GM12878 (cell line): Measurements from ENCODE around the gene RMND1. TPM values are rescaled to one million over a fixed set of nuclear protein-coding genes. Genes with fewer than 3 reads are reported as not detected.

Source experiments
- ATAC-seq: fragments of 200-7000 bp; cut with Tn5 transposase; 3 replicates; pipeline ENCODE4 v1.9.1; 2020; ENCODE audit warnings: mild to moderate bottlenecking, moderate library complexity
- BruUV-seq: library from RNA; stranded (reverse); fragments of 400-500 nt; replicated peaks from 2 replicates; lab custom pipeline; 2021; lab: Mats Ljungman, UMichigan
- CTCF ChIA-PET: fragments of 300-600 bp; sonication (Branson Sonifier 250); formaldehyde crosslinking; extraction: SDS; loops from one replicate; lab custom pipeline; 2021; ENCODE audit warnings: inconsistent platforms; lab: Yijun Ruan, JAX
- POLR2A ChIA-PET: fragments of 350-600 bp; formaldehyde crosslinking; extraction: SDS; loops from one replicate; lab custom pipeline; 2021; ENCODE audit warnings: inconsistent platforms; lab: Charles Lee
- RAD21 ChIA-PET: fragments of 300-600 bp; sonication (Branson Sonifier 250); formaldehyde crosslinking; loops from one replicate; lab custom pipeline; 2023; ENCODE audit warnings: antibody characterized with exemption; ENCODE audit not compliant: unreplicated experiment; lab: Charles Lee
- SMC1A ChIA-PET: fragments of 300-600 bp; sonication (Branson Sonifier 250); formaldehyde crosslinking; loops from one replicate; lab custom pipeline; 2023; ENCODE audit not compliant: unreplicated experiment, uncharacterized antibody; lab: Charles Lee
- DNase-seq: peaks from one replicate; pipeline ENCODE4 v3.0.0-alpha.2; 2011; ENCODE audit warnings: low read depth, low spot score
- FAIRE-seq: peaks from 3 replicates; lab custom pipeline; 2011; peaks lifted over from hg19 to GRCh38; lab: Jason Lieb, UNC
- H2AFZ ChIP-seq: 2 replicates; pipeline ENCODE4 v1.6.0; 2011; ENCODE audit warnings: low read depth, low read length, control low read depth; ENCODE audit not compliant: control insufficient read depth
- H3K27ac ChIP-seq: 2 replicates; pipeline ENCODE4 v1.5.1; 2011; ENCODE audit warnings: control low read depth; ENCODE audit not compliant: control insufficient read depth, insufficient read depth
- H3K27me3 ChIP-seq, 2 experiments: replicated peaks in 1 of 2; 2 replicates each; pipeline versions ENCODE4 v1.6.0 to v1.6.1; 2011; ENCODE audit warnings: low read length in 1 of 2; ENCODE audit not compliant: control insufficient read depth in 2 of 2, insufficient read depth in 2 of 2
- H3K36me3 ChIP-seq, 2 experiments: 2 replicates each; pipeline ENCODE4 v1.5.1; 2011; ENCODE audit warnings: low read length in 1 of 2; ENCODE audit not compliant: control insufficient read depth in 2 of 2, insufficient read depth in 2 of 2
- H3K4me1 ChIP-seq: 2 replicates; pipeline ENCODE4 v1.6.1; 2011; ENCODE audit warnings: mild to moderate bottlenecking, low read length, moderate library complexity, mixed read lengths; ENCODE audit not compliant: control insufficient read depth, insufficient read depth
- H3K4me2 ChIP-seq: 2 replicates; pipeline ENCODE4 v1.6.0; 2011; ENCODE audit warnings: control low read depth; ENCODE audit not compliant: control insufficient read depth, insufficient read depth
- H3K4me3 ChIP-seq: fragments of 200-600 bp; sonication (generic); 2 replicates; pipeline ENCODE4 v1.5.1; 2016
- H3K79me2 ChIP-seq: 2 replicates; pipeline ENCODE4 v1.6.0; 2011; ENCODE audit warnings: low read length; ENCODE audit not compliant: control insufficient read depth, insufficient read depth
- H3K9ac ChIP-seq: 2 replicates; pipeline ENCODE4 v1.8.0; 2011; ENCODE audit warnings: low read length, control low read depth, mixed read lengths; ENCODE audit not compliant: control insufficient read depth, insufficient read depth
- H3K9me3 ChIP-seq: replicated peaks from 3 replicates; pipeline ENCODE4 v1.5.1; 2011; ENCODE audit warnings: mild to moderate bottlenecking, low read length; ENCODE audit not compliant: control insufficient read depth, insufficient read depth
- H4K20me1 ChIP-seq: 2 replicates; pipeline ENCODE4 v1.6.0; 2011; ENCODE audit not compliant: control insufficient read depth, insufficient read depth
- BCLAF1 ChIP-seq: fragments of 450-650 bp; IDR thresholded peaks from 2 replicates; pipeline ENCODE4 v1.6.1; 2017; ENCODE audit warnings: antibody characterized with exemption, mild to moderate bottlenecking, moderate library complexity
- BRCA1 ChIP-seq: IDR thresholded peaks from 2 replicates; pipeline ENCODE4 v1.6.1; 2011; ENCODE audit warnings: low read depth, low read length, improper control_type of control experiment
- CBX5 ChIP-seq: sonication (generic); IDR thresholded peaks from 2 replicates; pipeline ENCODE4 v1.6.1; 2016; ENCODE audit warnings: low read depth, moderate library complexity, mild to moderate bottlenecking, inconsistent platforms
- CEBPB ChIP-seq, 2 experiments: fragments of 150-350 bp in 1 of 2; IDR thresholded peaks; 2 replicates each; pipeline ENCODE4 v1.6.1; 2012 to 2014; ENCODE audit warnings: low read depth in 2 of 2, low read length in 2 of 2, borderline replicate concordance in 1 of 2, inconsistent platforms in 1 of 2
- CREM ChIP-seq: IDR thresholded peaks from 2 replicates; pipeline ENCODE4 v1.6.1; 2014; ENCODE audit warnings: antibody characterized with exemption, low read depth
- EP300 ChIP-seq, 2 experiments: fragments of 150-350 bp in 1 of 2; IDR thresholded peaks; 2 replicates each; pipeline ENCODE4 v1.6.1; 2011 to 2012; ENCODE audit warnings: low read depth in 2 of 2, low read length in 2 of 2, borderline replicate concordance in 1 of 2, improper control_type of control experiment in 1 of 2, inconsistent platforms in 1 of 2; ENCODE audit not compliant: control insufficient read depth in 1 of 2
- KLF5 ChIP-seq: fragments of 450-650 bp; IDR thresholded peaks from 2 replicates; pipeline ENCODE4 v1.6.1; 2014; ENCODE audit warnings: mild to moderate bottlenecking; ENCODE audit not compliant: partially characterized antibody
- MAX ChIP-seq: IDR thresholded peaks from 2 replicates; pipeline ENCODE4 v1.6.1; 2012; ENCODE audit warnings: low read depth, low read length, improper control_type of control experiment
- NFXL1 ChIP-seq: fragments of 450-650 bp; IDR thresholded peaks from 2 replicates; pipeline ENCODE4 v1.6.1; 2017; ENCODE audit warnings: antibody characterized with exemption, mild to moderate bottlenecking, borderline replicate concordance
- PKNOX1 ChIP-seq: fragments of 450-650 bp; IDR thresholded peaks from 2 replicates; pipeline ENCODE4 v1.6.1; 2016; ENCODE audit warnings: mild to moderate bottlenecking
- RBBP5 ChIP-seq: fragments of 200-600 bp; sonication (generic); conservative IDR thresholded peaks from 2 replicates; pipeline ENCODE4 v1.6.1; 2016
- SMC3 ChIP-seq: IDR thresholded peaks from 2 replicates; pipeline ENCODE4 v1.6.1; 2011; ENCODE audit warnings: low read length, improper control_type of control experiment, borderline replicate concordance
- WGBS: methylation state at CpG from one replicate; pipeline ENCODE4 v1.1.6; 2016; ENCODE audit warnings: low lambda C conversion rate; ENCODE audit not compliant: insufficient replicate concordance, insufficient coverage; ENCODE audit errors: missing lambda C conversion rate; 5-methylcytosine and 5-hydroxymethylcytosine counted together
- in situ Hi-C: fragments of 300-500 bp; cut with MboI; formaldehyde crosslinking; loops from 9 replicates; pipeline ENCODE4 v1.14.3; 2018; ENCODE audit warnings: mixed read lengths
- intact Hi-C: fragments of 100-400 bp; cut with micrococcal nuclease; formaldehyde crosslinking; loops from one replicate; pipeline ENCODE4 v1.14.2; 2022; ENCODE audit not compliant: unreplicated experiment
- polyA plus RNA-seq, 11 experiments: library from polyadenylated mRNA; depleted of rRNA in 4 of 11; unstranded in 6 of 11; stranded (reverse) in 5 of 11; fragments of >200 nt; fragmentation: Nextera tagmentation in 4 of 11; fragmentation: Illumina TruSeq in 1 of 11; extraction: Ambion mirVana in 4 of 11; extraction: Trizol in 1 of 11; gene quantifications; 1 replicate in 1 of 11; 2 replicates in 10 of 11; pipeline versions ENCODE4 v1.2.1 to v1.2.3, GENCODE V29; 2011 to 2016; ENCODE audit warnings: inconsistent platforms in 2 of 11, missing spikeins in 2 of 11, low read depth in 1 of 11
- total RNA-seq, 4 experiments: library from RNA; depleted of rRNA in 3 of 4; stranded (reverse); fragments of >200 nt in 3 of 4; fragmentation: Illumina TruSeq in 1 of 4; extraction: Trizol in 1 of 4; gene quantifications; 2 replicates each; pipeline versions ENCODE4 v1.2.1 to v1.2.3, GENCODE V29; 2013 to 2021

RMND1 gene
- total and polyA plus RNA-seq, 10 of the 15 experiments (the other 5 are each of a cell fraction or from before 2014, with no cell fraction given), result 15.9 to 34.5 (median 21.4) TPM

GRCh38 chr6:151434369-151434768 is 17.6 kb downstream of the RMND1 start:
- RAD21 ChIA-PET, result no interaction called here
- Histone ChIP-seq H3K27ac (no peak overlapping the region), H3K36me3 (peaks cover 1 to 20% of the 10 kb centered on the region in 2 experiments; a peak in 3 of 4 replicates), H4K20me1 (no peaks in the 10 kb centered on the region), H3K79me2 (peaks cover 2% of the 10 kb centered on the region), H3K9me3 (no peaks in the 10 kb centered on the region), H3K9ac (no peak overlapping the region), H2AFZ (no peak overlapping the region), H3K4me2 (no peak overlapping the region), H3K4me3 (no peak overlapping the region), H3K4me1 (no peaks in the 10 kb centered on the region), H3K27me3 (no peaks in the 10 kb centered on the region)
- CTCF ChIA-PET, result interaction anchor here (0.6 to 3.0 kb wide), 2 partner anchors 28 to 417 kb away, joined by 3 to 14 read pairs; no protein-coding TSS in a partner anchor
- FAIRE-seq, result peak; percentile 59
- WGBS, result 23% methylated on average over 2 of the region's 2 CpGs
- TF ChIP-seq MAX (no peak), CBX5 (no peak), BRCA1 (no peak), PKNOX1 (no peak), NFXL1 (no peak), CEBPB (IDR thresholded peaks at IDR 0.05; ENCODE audit: borderline replicate concordance in 1 of 2, low read depth in 2 of 2, low read length in 2 of 2) (no peak), SMC3 (no peak), CREM (no peak), EP300 (IDR thresholded peaks at IDR 0.05; ENCODE audit: borderline replicate concordance in 1 of 2, control insufficient read depth in 1 of 2, low read depth in 2 of 2, low read length in 2 of 2) (no peak), KLF5 (no peak), BCLAF1 (no peak), RBBP5 (no peak)
- no peak for DNase-seq
- ATAC-seq, result peak; percentile 43
- intact Hi-C loops (no loop called here), in situ Hi-C loops (loop anchor here (25.0 kb wide), 1 partner anchor 1553 kb away; the partner anchor contains the start of gene FBXO5)
- SMC1A ChIA-PET, result no interaction called here
- BruUV-seq, result no TSS peak
- POLR2A ChIA-PET, result no interaction called here
